Measurements from ENCODE around the gene FCAR. TPM values are rescaled to one million over a fixed set of nuclear protein-coding genes. Genes with fewer than 3 reads are reported as not detected.
"Not testable (repeated sequence)": the region's sequence is repeated elsewhere in the genome, so short reads cannot be mapped to it uniquely, and the experiment has no call there.

The FCAR gene
- total RNA-seq, 1 experiment from 2014 or later, result not detected

DNA sequence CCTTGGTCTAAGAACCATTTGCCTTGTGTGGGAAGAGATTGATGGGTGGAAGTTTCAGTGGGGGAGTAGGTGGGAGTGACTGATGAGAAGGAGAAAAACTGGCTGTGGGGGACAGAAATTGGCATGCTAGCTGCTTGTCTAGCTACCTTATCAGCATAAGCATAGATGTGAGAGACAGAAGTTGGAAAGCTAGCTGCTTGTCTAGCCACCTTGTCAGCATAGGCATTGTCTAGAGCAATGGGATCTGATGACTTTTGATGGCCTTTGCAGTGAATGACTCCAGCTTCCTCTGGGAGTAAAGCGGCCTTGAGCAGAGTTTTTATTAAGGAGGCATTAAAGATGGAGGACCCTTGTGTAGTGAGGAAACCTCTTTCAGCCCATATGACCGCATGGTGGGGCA lies 22.0 kb downstream of the FCAR start:
- Histone ChIP-seq H3K4me1 (ENCODE audit: insufficient read depth, low read length) (no peaks in the 10 kb centered on the region), H3K4me2 (ENCODE audit: low read length) (no peak overlapping the region), H3K36me3 (ENCODE audit: low read depth, low read length) (no peaks in the 10 kb centered on the region), H3F3A (ENCODE audit: low read length, unreplicated experiment) (no peaks in the 10 kb centered on the region), H3K9me3 (ENCODE audit: low read length) (no peaks in the 10 kb centered on the region), H4K20me1 (ENCODE audit: low read length) (no peaks in the 10 kb centered on the region), H3K27me3 (ENCODE audit: low read length) (peaks cover 55% of the 10 kb centered on the region), H3K9me2 (replicated peaks; ENCODE audit: low read length) (no peaks in the 10 kb centered on the region), H3K27ac (ENCODE audit: low read length) (no peak overlapping the region), H3K4me3 (ENCODE audit: low read length) (no peak overlapping the region), H3K79me2 (ENCODE audit: low read length) (no peaks in the 10 kb centered on the region), H2AFZ (ENCODE audit: low read length) (no peak overlapping the region), H3K9ac (ENCODE audit: low read length) (no peak overlapping the region)
- CTCF ChIA-PET, result no interaction called here
- intact Hi-C loops (cut with micrococcal nuclease), result no loop called here
- no peak for DNase-seq
- POLR2A ChIA-PET (ENCODE audit: unreplicated experiment), result no interaction called here
- no peak for ATAC-seq
- TF ChIP-seq EZH2phosphoT487 (IDR thresholded peaks at IDR 0.05; ENCODE audit: borderline replicate concordance, low read length) (no peak), EZH2 (IDR thresholded peaks at IDR 0.05; ENCODE audit: low read length, unreplicated experiment) (no peak)
- TF ChIP-seq, protein P1, sequence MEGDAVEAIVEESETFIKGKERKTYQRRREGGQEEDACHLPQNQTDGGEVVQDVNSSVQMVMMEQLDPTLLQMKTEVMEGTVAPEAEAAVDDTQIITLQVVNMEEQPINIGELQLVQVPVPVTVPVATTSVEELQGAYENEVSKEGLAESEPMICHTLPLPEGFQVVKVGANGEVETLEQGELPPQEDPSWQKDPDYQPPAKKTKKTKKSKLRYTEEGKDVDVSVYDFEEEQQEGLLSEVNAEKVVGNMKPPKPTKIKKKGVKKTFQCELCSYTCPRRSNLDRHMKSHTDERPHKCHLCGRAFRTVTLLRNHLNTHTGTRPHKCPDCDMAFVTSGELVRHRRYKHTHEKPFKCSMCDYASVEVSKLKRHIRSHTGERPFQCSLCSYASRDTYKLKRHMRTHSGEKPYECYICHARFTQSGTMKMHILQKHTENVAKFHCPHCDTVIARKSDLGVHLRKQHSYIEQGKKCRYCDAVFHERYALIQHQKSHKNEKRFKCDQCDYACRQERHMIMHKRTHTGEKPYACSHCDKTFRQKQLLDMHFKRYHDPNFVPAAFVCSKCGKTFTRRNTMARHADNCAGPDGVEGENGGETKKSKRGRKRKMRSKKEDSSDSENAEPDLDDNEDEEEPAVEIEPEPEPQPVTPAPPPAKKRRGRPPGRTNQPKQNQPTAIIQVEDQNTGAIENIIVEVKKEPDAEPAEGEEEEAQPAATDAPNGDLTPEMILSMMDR (conservative IDR thresholded peaks at IDR 0.05; ENCODE audit: low read depth, low read length), result no peak
- BruUV-seq (replicated peaks), result no TSS peak

GRCh38 chr19:54898685-54899084 lies 24.6 kb downstream of the FCAR start:
- H2AFZ ChIP-seq (ENCODE audit: low read length); H3K36me3 ChIP-seq (ENCODE audit: low read depth, low read length); H3K9ac ChIP-seq (ENCODE audit: low read length); H3K9me3 ChIP-seq (ENCODE audit: low read length); H3K9me2 ChIP-seq (replicated peaks; ENCODE audit: low read length); H3F3A ChIP-seq (ENCODE audit: low read length, unreplicated experiment); DNase-seq; H4K20me1 ChIP-seq (ENCODE audit: low read length); POLR2A ChIA-PET (ENCODE audit: unreplicated experiment); H3K27ac ChIP-seq (ENCODE audit: low read length); H3K4me1 ChIP-seq (ENCODE audit: insufficient read depth, low read length); BruUV-seq (replicated peaks); ATAC-seq; H3K79me2 ChIP-seq (ENCODE audit: low read length); CTCF ChIA-PET; H3K4me3 ChIP-seq (ENCODE audit: low read length); intact Hi-C loops (cut with micrococcal nuclease); H3K4me2 ChIP-seq (ENCODE audit: low read length): not testable (repeated sequence)
- H3K27me3 ChIP-seq (ENCODE audit: low read length), result peaks cover 45% of the 10 kb centered on the region

- ATAC-seq; POLR2A ChIA-PET (ENCODE audit: unreplicated experiment); H3K79me2 ChIP-seq (ENCODE audit: low read length); H3K27ac ChIP-seq (ENCODE audit: low read length); H3K9me2 ChIP-seq (replicated peaks; ENCODE audit: low read length); H3F3A ChIP-seq (ENCODE audit: low read length, unreplicated experiment); H3K9ac ChIP-seq (ENCODE audit: low read length); H2AFZ ChIP-seq (ENCODE audit: low read length); intact Hi-C loops (cut with micrococcal nuclease); H3K36me3 ChIP-seq (ENCODE audit: low read depth, low read length); H3K4me3 ChIP-seq (ENCODE audit: low read length); BruUV-seq (replicated peaks); H3K4me1 ChIP-seq (ENCODE audit: insufficient read depth, low read length); H3K4me2 ChIP-seq (ENCODE audit: low read length); DNase-seq; CTCF ChIA-PET; H4K20me1 ChIP-seq (ENCODE audit: low read length); H3K9me3 ChIP-seq (ENCODE audit: low read length): not testable (repeated sequence)
- peaks cover 40% of the 10 kb centered on the region for H3K27me3 ChIP-seq (ENCODE audit: low read length)
Observed at GRCh38 chr19:54899646-54900045, 25.6 kb downstream of the FCAR start.

DNA sequence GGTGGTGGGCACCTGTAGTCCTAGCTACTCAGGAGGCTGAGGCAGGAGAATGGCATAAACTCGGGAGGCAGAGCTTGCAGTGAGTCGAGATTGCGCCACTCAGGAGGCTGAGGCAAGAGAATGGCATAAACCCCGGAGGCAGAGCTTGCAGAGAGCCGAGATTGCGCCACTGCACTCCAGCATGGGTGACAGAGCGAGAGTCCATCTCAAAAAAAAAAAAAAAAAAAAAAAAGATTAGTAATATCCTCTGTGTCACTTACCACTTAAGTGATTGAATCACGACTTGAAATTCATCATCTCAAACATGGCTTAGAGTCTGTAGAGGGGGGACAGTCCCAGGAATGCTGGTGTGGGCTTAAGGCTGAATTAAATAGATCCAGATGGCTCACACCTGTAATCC lies 27.1 kb downstream of the FCAR start:
- POLR2A ChIA-PET (ENCODE audit: unreplicated experiment); H3K9ac ChIP-seq (ENCODE audit: low read length); H3F3A ChIP-seq (ENCODE audit: low read length, unreplicated experiment); H3K9me3 ChIP-seq (ENCODE audit: low read length); H2AFZ ChIP-seq (ENCODE audit: low read length); H3K4me1 ChIP-seq (ENCODE audit: insufficient read depth, low read length); H3K36me3 ChIP-seq (ENCODE audit: low read depth, low read length); H3K9me2 ChIP-seq (replicated peaks; ENCODE audit: low read length); H3K4me3 ChIP-seq (ENCODE audit: low read length); ATAC-seq; intact Hi-C loops (cut with micrococcal nuclease); BruUV-seq (replicated peaks); CTCF ChIA-PET; H3K27ac ChIP-seq (ENCODE audit: low read length); H4K20me1 ChIP-seq (ENCODE audit: low read length); H3K79me2 ChIP-seq (ENCODE audit: low read length); H3K4me2 ChIP-seq (ENCODE audit: low read length): not testable (repeated sequence)
- H3K27me3 ChIP-seq (ENCODE audit: low read length), result peaks cover 50% of the 10 kb centered on the region
- DNase-seq, result peak; percentile 46

Data from PC-3 (cell line).